Mucosa of descending colon (tissue), 3 donors: ENCODE data around the gene MAML1. TPM values are rescaled to one million over a fixed set of nuclear protein-coding genes. Genes with fewer than 3 reads are reported as not detected.
A peak's percentile ranks its signal among the peaks of the same experiment; 100 is the strongest.

Source experiments
- ATAC-seq: fragments of 200-7000 bp; cut with Tn5 transposase; one replicate; pipeline ENCODE4 v1.9.1; 2020; ENCODE audit warnings: mild to moderate bottlenecking, moderate library complexity
- DNase-seq, 3 donors: peaks; one replicate each; pipeline ENCODE4 v3.0.0-alpha.2; 2020
- H3K36me3 ChIP-seq: fragments of 200-600 bp; one replicate; pipeline ENCODE4 v1.8.0; 2021; ENCODE audit warnings: low read depth, mild to moderate bottlenecking
- H3K4me1 ChIP-seq: fragments of 200-600 bp; one replicate; pipeline ENCODE4 v1.8.0; 2021; ENCODE audit warnings: low read depth, mild to moderate bottlenecking
- H3K4me3 ChIP-seq: fragments of 200-600 bp; one replicate; pipeline ENCODE4 v1.8.0; 2021; ENCODE audit warnings: mild to moderate bottlenecking
- H3K9me3 ChIP-seq: fragments of 200-600 bp; one replicate; pipeline ENCODE4 v1.8.0; 2021; ENCODE audit warnings: mild to moderate bottlenecking
- CTCF ChIP-seq: fragments of 200-600 bp; IDR thresholded peaks from one replicate; pipeline ENCODE4 v1.8.0; 2022; ENCODE audit warnings: antibody characterized with exemption, mild to moderate bottlenecking
- intact Hi-C, 2 donors: fragments of 100-400 bp; cut with DNase I in 1 of 2; cut with micrococcal nuclease in 1 of 2; formaldehyde crosslinking; loops; one replicate each; pipeline versions ENCODE4 v1.11.0 to v1.11.1; 2022; cut with DNase I, micrococcal nuclease
- total RNA-seq, 3 donors: library from RNA; stranded (reverse); fragmentation: NEBNext Ultra II Directional in 2 of 3; extraction: Animal tissue kit (Norgen Biotek cat#: 25700) in 2 of 3; gene quantifications; one replicate each; pipeline versions ENCODE4 v1.2.1 to v1.2.4, GENCODE V29; 2021 to 2023
- donor health status: DM: no; HTN: no; CAD: no; lungs with moderate emphysema.
- donor health status: DM: no; HTN: no; CAD: no.
- donor health status: DM: no; HTN: yes; CAD: no.

Gene MAML1
- total RNA-seq, 3 donors from 2014 or later: 26.0 to 34.0 (median 28.6) TPM

- intact Hi-C loops: no loop called here
- Histone ChIP-seq H3K4me1 (peaks cover 26% of the 10 kb centered on the region), H3K36me3 (peaks cover 7% of the 10 kb centered on the region), H3K4me3 (no peak overlapping the region), H3K9me3 (no peaks in the 10 kb centered on the region)
- ATAC-seq (no peak), DNase-seq (no peak)
- TF ChIP-seq CTCF: no peak
Measured at GRCh38 chr5:179794171-179794570, 61.5 kb downstream of the MAML1 start.

- DNase-seq: no peak
- no peak for TF ChIP-seq CTCF
- Histone ChIP-seq H3K4me1 (peaks cover 26% of the 10 kb centered on the region), H3K4me3 (no peak overlapping the region), H3K9me3 (no peaks in the 10 kb centered on the region), H3K36me3 (peaks cover 11% of the 10 kb centered on the region)
- intact Hi-C loops: no loop called here
- no peak for ATAC-seq
Measured at GRCh38 chr5:179794575-179794974, 62.0 kb downstream of the MAML1 start.

GRCh38 chr5:179795049-179795862 lies 62.6 kb downstream of the MAML1 start:
- peak in 2 of 3 donors; percentile 69 to 78 for DNase-seq
- Histone ChIP-seq H3K9me3 (no peaks in the 10 kb centered on the region), H3K36me3 (peaks cover 15% of the 10 kb centered on the region), H3K4me3 (peak overlapping the region; percentile 26), H3K4me1 (peaks cover 26% of the 10 kb centered on the region)
- intact Hi-C loops: no loop called here
- ATAC-seq: peak; percentile 26
- TF ChIP-seq CTCF: no peak

- peak; percentile 87 for TF ChIP-seq CTCF
- DNase-seq (peak; percentile 86 to 91 (median 89)), ATAC-seq (peak; percentile 86)
- H3K9me3 ChIP-seq: no peaks in the 10 kb centered on the region
- peaks cover 26% of the 10 kb centered on the region for H3K4me1 ChIP-seq
- H3K4me3 ChIP-seq: peak overlapping the region; percentile 26
- intact Hi-C loops: no loop called here
- peaks cover 15% of the 10 kb centered on the region for H3K36me3 ChIP-seq
Measured at GRCh38 chr5:179795863-179796833, 63.5 kb downstream of the MAML1 start.

- Histone ChIP-seq H3K36me3 (peaks cover 15% of the 10 kb centered on the region), H3K4me1 (peaks cover 32% of the 10 kb centered on the region), H3K4me3 (no peak overlapping the region), H3K9me3 (no peaks in the 10 kb centered on the region)
- no peak for ATAC-seq
- intact Hi-C loops: no loop called here
- peak in 1 of 3 donors; percentile 39 for DNase-seq
- no peak for TF ChIP-seq CTCF
Measured at GRCh38 chr5:179796877-179797608, 64.4 kb downstream of the MAML1 start.
